NCI-H510A (cell line): ENCODE measurements around the gene CEACAM21.

Source experiments
- DNase-seq: peaks from one replicate; lab custom pipeline; 2025; lab: John Stamatoyannopoulos, UW

CEACAM21 gene

GRCh38 chr19:41587101-41587837 is 11.3 kb downstream of the CEACAM21 start:
- no peak for DNase-seq

DNA sequence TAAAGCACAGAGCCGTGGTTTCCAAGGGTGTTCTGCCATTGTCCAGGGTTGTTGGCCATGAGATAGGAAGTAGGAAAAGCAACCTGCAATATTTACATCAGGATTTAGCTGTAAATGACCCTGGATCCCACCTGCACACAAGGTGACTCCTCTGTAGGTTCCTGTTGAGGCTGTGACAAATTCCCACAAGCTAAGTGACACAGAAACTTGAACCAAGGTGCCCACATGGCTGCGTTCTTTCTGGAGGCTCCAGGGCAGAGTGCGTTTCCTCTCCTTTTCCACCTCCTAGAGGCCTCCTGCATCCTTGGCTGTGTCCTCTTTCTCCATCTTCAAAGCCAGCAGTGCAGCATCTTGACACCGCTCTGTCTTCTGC is 11.9 kb downstream of the CEACAM21 start:
- no peak for DNase-seq

- no peak for DNase-seq
These were observed 12.7 kb downstream of the CEACAM21 start for GRCh38 chr19:41588497-41589209.

DNA sequence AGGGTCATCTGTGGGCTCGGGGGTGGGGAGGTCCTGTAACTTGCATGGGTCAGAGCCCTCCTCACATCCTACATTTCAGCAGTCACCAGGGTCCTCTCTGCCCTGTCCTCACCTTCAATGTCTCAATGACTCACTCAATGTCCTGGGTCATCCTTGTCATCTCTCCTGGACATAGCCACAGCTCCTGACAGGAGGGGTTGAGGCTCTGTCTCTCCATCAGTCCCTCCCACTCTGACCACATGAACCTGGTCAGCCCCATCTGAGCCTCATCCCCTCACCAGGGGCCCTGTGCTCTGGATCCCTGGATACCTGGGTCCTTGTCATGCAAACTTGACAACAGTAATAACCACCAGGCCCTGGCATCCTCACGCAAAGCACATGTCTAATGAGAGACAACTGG is 13.4 kb downstream of the CEACAM21 start:
- DNase-seq, result no peak

- DNase-seq, result no peak
These were observed 15.0 kb downstream of the CEACAM21 start for GRCh38 chr19:41590936-41591335.

- DNase-seq, result no peak
These were observed 16.1 kb downstream of the CEACAM21 start for GRCh38 chr19:41591951-41592562.

- peak; percentile 31 for DNase-seq
These were observed 19.4 kb downstream of the CEACAM21 start for GRCh38 chr19:41595258-41595889.

DNA sequence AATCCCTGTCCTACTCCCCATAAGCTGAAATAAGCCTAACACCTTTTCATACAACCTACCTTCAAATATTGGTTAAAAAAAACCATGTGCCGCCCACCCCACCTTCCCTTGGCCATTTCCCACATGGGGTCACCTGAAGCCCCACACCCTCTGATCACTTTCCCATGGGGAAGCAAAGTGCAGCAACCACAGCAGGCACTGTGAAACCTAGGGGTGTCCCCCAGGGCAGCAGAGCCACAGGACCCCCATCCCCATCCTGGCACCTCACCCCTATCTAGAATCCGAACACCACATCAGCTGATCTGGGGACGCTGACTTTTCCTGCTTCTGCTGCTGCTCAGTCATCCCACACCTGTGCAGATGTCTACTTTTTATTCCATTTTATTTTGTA is 19.9 kb downstream of the CEACAM21 start:
- DNase-seq, result no peak

DNA sequence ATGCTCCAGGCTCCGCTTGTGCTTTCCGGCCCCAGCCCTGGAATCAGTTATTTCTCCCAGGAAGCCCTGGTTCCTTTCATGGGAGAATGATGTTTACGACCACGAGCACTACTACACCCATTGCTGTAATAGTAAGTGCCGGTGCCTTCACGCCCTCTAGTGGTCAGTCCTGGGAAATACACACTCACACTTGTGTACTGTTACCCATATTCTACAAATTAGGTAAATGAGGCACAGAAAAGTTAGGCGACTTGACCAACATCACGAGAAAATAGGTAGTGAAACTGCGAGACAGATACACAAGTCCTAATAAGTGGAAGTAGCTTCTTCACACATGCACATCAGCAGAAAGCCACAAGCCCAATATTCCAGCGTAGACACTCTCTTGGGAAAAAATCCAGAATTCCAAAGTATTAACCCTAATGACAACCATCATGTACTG is 21.7 kb downstream of the CEACAM21 start:
- DNase-seq, result no peak

DNA sequence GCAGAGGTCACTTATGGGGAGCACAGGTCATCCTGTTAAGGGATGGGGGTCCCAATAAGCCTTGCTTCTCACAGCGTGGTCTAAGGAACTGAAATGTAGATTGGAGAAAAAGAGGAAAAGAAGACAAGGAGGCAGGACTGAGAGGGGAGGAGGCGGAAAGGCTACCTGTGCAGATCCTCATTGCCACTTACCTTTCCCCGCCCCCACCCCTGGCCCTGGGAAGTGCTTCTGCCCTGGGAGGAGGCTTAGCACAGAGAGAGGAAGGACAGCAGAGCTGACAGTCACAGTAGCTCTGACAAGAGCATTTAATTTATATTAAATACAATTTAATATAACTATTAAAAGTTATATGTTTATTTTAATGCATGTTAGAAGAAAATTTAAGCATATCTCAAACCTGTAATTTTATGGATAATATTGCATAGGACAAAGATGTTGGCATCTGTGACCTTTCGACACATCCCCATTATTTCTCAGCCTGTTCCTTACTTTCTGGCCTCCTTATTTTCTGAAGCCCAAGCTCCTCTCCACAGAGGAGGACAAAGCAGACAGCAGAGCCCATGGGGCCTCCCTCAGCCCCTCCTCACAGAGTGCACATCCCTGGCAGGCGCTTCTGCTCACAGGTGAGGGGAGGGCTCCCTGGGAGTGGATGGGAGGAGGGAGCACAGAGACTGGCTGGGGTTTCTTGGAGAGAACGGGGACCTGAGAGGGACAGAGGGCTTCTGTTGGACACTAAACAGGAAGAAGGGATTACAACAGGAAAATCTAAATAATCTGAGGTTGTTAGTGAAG is 23.4 kb downstream of the CEACAM21 start:
- DNase-seq, result peak; percentile 24

- DNase-seq, result no peak
These were observed 25.8 kb downstream of the CEACAM21 start for GRCh38 chr19:41601771-41602170.

- DNase-seq, result no peak
These were observed 28.9 kb downstream of the CEACAM21 start for GRCh38 chr19:41604831-41605230.

DNA sequence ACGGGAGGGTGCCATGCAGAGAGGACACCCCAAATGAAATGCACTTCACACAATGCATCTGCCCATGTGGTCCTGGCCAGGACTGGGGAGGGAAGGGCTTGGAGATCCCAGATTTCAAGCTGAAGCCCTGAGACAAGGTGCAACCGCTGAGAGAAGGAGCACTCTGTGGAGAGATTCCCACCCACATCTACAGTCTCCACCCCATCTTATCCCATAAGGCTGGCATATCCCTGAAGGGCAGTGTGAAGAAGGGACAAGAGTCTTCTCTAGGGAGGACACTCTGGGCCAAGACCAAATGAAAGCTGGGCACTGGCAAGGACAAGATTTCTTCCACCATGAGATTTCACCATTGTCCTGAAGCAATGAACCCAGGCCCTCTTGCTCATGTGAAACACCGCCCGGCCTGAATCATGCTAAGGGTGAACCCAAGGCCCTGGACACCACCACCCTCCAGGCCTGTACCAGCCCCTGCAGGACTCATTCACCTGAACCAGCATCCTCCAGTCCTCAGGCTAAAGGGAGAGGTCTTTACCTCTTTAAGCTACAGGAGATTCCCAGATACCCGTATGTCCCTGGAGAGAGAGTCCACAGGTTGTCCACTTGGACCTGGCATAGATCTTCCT is 30.4 kb downstream of the CEACAM21 start:
- DNase-seq, result no peak

GRCh38 chr19:41607668-41608067 is 31.7 kb downstream of the CEACAM21 start:
- DNase-seq, result no peak

DNA sequence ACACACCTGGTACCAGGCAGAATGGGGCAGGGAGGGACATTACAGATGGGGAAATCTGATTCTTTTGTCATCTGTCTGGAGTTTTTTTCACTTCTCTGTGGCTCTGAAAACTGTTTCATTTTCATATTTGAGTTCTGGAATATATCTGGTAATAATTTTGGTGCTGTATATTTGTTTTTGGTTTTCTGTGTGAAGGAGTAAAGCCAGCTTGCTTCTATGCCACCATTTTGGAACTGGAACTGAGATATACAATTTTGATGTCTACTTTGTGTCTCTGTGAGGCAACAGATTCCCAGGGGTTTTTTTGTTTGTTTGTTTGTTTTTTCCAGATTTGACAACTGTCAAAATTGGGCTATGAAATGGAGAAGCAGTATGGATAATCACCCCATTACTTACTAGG is 34.8 kb downstream of the CEACAM21 start:
- no peak for DNase-seq

DNA sequence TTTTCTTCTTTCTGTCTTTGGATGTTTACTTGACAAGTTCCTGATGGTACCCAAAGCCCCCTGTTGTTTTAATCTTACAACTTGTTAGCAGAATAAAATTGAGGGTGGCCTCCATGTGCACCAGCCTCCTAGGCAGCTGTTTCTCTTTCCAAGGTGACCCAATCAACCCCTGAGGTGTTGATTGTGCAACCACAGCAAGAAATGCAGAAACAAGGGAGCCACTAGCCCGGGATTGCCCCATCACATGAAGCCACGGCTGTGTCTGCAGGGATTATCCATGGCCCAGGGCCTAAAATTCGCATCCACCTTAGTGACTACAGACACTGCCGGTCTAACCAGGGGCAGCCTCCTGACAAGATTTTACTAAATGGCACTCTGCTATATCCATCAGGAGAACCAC is 36.5 kb downstream of the CEACAM21 start:
- DNase-seq, result no peak

DNA sequence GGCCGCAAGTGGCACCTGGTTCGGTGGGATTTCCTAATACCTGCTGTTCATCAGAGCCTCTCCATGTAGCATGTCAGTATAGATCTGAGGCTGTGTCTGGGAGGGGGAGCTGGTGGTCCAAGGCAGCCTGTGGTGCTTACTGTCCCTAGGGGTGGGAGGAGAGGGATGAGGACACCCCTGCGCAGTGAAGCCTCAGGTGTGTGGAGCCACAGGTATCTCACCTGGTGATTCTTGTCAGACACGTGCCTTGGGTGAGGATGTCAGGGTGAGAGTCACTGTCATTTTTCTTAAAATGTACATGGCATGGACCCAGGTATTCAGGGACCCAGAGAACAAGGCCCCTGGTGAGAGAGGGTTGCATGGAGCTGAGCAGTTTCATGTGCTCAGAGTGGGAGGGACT is 39.2 kb downstream of the CEACAM21 start:
- no peak for DNase-seq

GRCh38 chr19:41616792-41617621 is 41.0 kb downstream of the CEACAM21 start:
- no peak for DNase-seq

DNA sequence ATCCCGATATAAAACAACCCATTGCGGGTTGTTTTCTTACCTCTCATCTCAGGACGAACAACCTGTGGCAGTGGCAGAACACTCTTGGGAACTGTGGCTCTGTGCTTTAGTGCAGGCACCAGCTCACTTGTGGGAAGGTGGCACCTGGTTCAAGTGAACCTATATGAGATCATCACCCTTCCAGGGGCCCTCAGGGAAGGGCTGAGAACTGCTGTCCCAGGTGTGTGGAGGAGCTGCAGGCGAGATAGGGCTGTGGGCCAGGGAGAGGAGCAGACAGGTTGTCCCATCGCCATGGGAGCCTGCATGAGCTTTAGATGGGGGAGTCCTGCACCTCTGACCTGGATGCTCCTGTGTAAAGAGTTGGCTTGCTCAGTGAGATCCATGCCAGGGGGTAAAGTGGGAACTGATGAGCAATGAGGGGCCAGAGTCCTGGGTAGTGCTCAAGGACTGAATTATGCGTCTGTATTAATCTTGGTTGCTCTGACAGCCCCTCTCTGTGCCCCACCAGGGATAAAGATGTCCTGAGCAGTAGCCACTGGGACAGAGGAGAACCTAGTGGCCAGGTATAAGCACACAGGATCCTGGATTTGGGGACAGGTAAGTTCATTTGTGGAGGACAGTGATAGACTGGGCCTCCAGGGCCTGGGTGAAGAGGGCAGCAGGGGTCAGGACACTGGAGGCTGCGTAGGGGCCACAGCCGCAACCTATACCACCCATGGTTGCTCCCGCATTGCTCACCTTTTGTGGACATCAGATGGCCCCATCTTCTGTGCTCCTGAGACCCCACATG is 42.2 kb downstream of the CEACAM21 start:
- DNase-seq, result no peak
